HFF-Myc (cell line): Measurements from ENCODE around the gene KRT9.
"Not testable (repeated sequence)": the region's sequence is repeated elsewhere in the genome, so short reads cannot be mapped to it uniquely, and the experiment has no call there.

Experiments
- DNase-seq: peaks from one replicate; pipeline ENCODE4 v3.0.0-alpha.2; 2011; ENCODE audit warnings: low read depth; ENCODE audit errors: extremely low read depth
- H3K4me3 ChIP-seq: replicated peaks from 2 replicates; pipeline ENCODE4 v1.5.1; 2011; ENCODE audit warnings: low read depth, mild to moderate bottlenecking, control low read depth, low read length
- CTCF ChIP-seq: IDR thresholded peaks from 2 replicates; pipeline ENCODE4 v1.5.1; 2012; ENCODE audit warnings: mild to moderate bottlenecking, low read depth, low read length, control low read depth; ENCODE audit errors: missing control alignments

The KRT9 gene

GRCh38 chr17:41580244-41580575 is 8.4 kb upstream of the KRT9 start:
- DNase-seq, result no peak
- H3K4me3 ChIP-seq, result no peak overlapping the region
- no peak for TF ChIP-seq CTCF

- TF ChIP-seq CTCF, result peak; percentile 89
- H3K4me3 ChIP-seq, result no peak overlapping the region
- peak; percentile 75 for DNase-seq
Observed at GRCh38 chr17:41579484-41580243, 7.8 kb upstream of the KRT9 start.

- TF ChIP-seq CTCF, result no peak
- no peak overlapping the region for H3K4me3 ChIP-seq
- no peak for DNase-seq
Observed at GRCh38 chr17:41578971-41579370, 7.1 kb upstream of the KRT9 start.

GRCh38 chr17:41578538-41578937 is 6.7 kb upstream of the KRT9 start:
- H3K4me3 ChIP-seq, result no peak overlapping the region
- TF ChIP-seq CTCF, result no peak
- no peak for DNase-seq

GRCh38 chr17:41576740-41577139 is 4.9 kb upstream of the KRT9 start:
- not testable (repeated sequence) for DNase-seq, H3K4me3 ChIP-seq

GRCh38 chr17:41575336-41575735 is 3.5 kb upstream of the KRT9 start:
- no peak overlapping the region for H3K4me3 ChIP-seq
- TF ChIP-seq CTCF, result no peak
- no peak for DNase-seq

GRCh38 chr17:41567317-41567716 is 4.5 kb downstream of the KRT9 start:
- no peak for DNase-seq
- no peak for TF ChIP-seq CTCF
- no peak overlapping the region for H3K4me3 ChIP-seq
